Naive B cell (primary cell): ENCODE data around the gene FGF22. TPM values are rescaled to one million over a fixed set of nuclear protein-coding genes. Genes with fewer than 3 reads are reported as not detected.
A peak's percentile ranks its signal among the peaks of the same experiment; 100 is the strongest.
"Not testable (repeated sequence)": the region's sequence is repeated elsewhere in the genome, so short reads cannot be mapped to it uniquely, and the experiment has no call there.

ENCODE experiments used
- ATAC-seq, 2 donors: fragments of 150-1000 bp; cut with Tn5 transposase; 2 replicates each; pipeline ENCODE4 v1.10.0; 2021; ENCODE audit warnings: low read depth in 2 of 2, mild to moderate bottlenecking in 2 of 2, moderate library complexity in 2 of 2
- DNase-seq: peaks from one replicate; pipeline ENCODE4 v3.0.0; 2022
- H3K27ac Mint-ChIP-seq, 6 donors: one replicate each; pipeline ENCODE4 v1.8.0; 2020 to 2022; ENCODE audit warnings: mild to moderate bottlenecking in 6 of 6, mixed read lengths in 6 of 6, moderate library complexity in 5 of 6, inconsistent platforms in 2 of 6
- H3K27me3 Mint-ChIP-seq, 3 donors: one replicate each; pipeline ENCODE4 v1.8.0; 2021 to 2022; ENCODE audit warnings: mixed read lengths in 3 of 3, mild to moderate bottlenecking in 1 of 3
- H3K36me3 Mint-ChIP-seq, 2 donors: one replicate each; pipeline ENCODE4 v1.8.0; 2020 to 2022; ENCODE audit warnings: mixed read lengths in 2 of 2, inconsistent platforms in 1 of 2, mild to moderate bottlenecking in 1 of 2
- H3K4me1 Mint-ChIP-seq, 3 donors: one replicate each; pipeline ENCODE4 v1.8.0; 2020 to 2022; ENCODE audit warnings: mixed read lengths in 3 of 3, inconsistent platforms in 1 of 3, mild to moderate bottlenecking in 1 of 3, moderate library complexity in 1 of 3
- H3K4me3 Mint-ChIP-seq, 8 donors: one replicate each; pipeline ENCODE4 v1.8.0; 2020 to 2022; ENCODE audit warnings: mild to moderate bottlenecking in 8 of 8, mixed read lengths in 8 of 8, moderate library complexity in 8 of 8, inconsistent platforms in 2 of 8
- H3K9me3 Mint-ChIP-seq, 7 donors: one replicate each; pipeline ENCODE4 v1.8.0; 2020 to 2022; ENCODE audit warnings: mixed read lengths in 7 of 7, mild to moderate bottlenecking in 5 of 7, inconsistent platforms in 2 of 7, moderate library complexity in 1 of 7
- polyA plus RNA-seq, 6 donors: library from polyadenylated mRNA; unstranded; fragments of 300-500 nt; fragmentation: Illumina TruSeq; gene quantifications; one replicate each; pipeline ENCODE4 v1.2.3, GENCODE V29; 2021; ENCODE audit warnings: low read depth in 6 of 6

The FGF22 gene
- polyA plus RNA-seq, 6 donors from 2014 or later = not detected

- ATAC-seq (no peak), DNase-seq (no peak)
- Mint-ChIP-seq H3K4me3 (no peak overlapping the region), H3K9me3 (no peaks in the 10 kb centered on the region), H3K27ac (no peak overlapping the region), H3K27me3 (peaks cover 0 to 4% (median 0%) of the 10 kb centered on the region in 3 donors), H3K4me1 (peaks cover 0 to 3% (median 0%) of the 10 kb centered on the region in 3 donors), H3K36me3 (peaks cover 3 to 8% of the 10 kb centered on the region in 2 donors)
These were observed 19.4 kb upstream of the FGF22 start for GRCh38 chr19:620166-620862.

GRCh38 chr19:621191-621590 is 18.5 kb upstream of the FGF22 start:
- H3K36me3 Mint-ChIP-seq, H3K9me3 Mint-ChIP-seq, DNase-seq, H3K4me3 Mint-ChIP-seq, H3K27me3 Mint-ChIP-seq, ATAC-seq, H3K4me1 Mint-ChIP-seq, H3K27ac Mint-ChIP-seq: not testable (repeated sequence)

DNA sequence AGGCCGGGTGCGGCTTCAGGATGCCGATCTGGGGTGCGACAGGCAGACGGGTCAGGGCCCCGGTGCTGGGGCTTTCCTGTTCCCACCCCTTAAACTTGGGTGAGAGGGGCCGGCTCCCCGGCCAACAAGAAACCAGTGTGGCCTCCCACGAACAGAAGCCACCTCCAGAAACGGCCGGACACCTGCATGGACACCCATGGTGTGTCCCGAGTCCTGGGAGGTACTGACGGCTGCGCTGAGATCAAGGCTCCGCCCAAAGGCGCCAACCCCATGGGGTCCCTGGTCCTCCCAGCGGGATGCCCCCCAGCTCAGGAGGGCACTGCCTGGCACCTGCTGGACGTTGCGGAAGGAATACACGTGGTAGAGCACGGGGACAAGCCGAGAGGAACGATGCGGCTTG is 17.9 kb upstream of the FGF22 start:
- H3K4me3 Mint-ChIP-seq = no peak overlapping the region
- DNase-seq = no peak
- peaks cover 0 to 8% of the 10 kb centered on the region in 2 donors for H3K36me3 Mint-ChIP-seq
- no peak overlapping the region for H3K27ac Mint-ChIP-seq
- no peaks in the 10 kb centered on the region for H3K27me3 Mint-ChIP-seq
- H3K9me3 Mint-ChIP-seq = no peaks in the 10 kb centered on the region
- no peak for ATAC-seq
- peaks cover 0 to under 1% (median 0%) of the 10 kb centered on the region in 3 donors for H3K4me1 Mint-ChIP-seq

- Mint-ChIP-seq H3K4me1 (peaks cover 0 to 2% (median 0%) of the 10 kb centered on the region in 3 donors), H3K36me3 (peaks cover 0 to 8% of the 10 kb centered on the region in 2 donors), H3K27me3 (no peaks in the 10 kb centered on the region), H3K9me3 (no peaks in the 10 kb centered on the region), H3K27ac (no peak overlapping the region), H3K4me3 (no peak overlapping the region)
- no peak for DNase-seq
- no peak for ATAC-seq
These were observed 17.0 kb upstream of the FGF22 start for GRCh38 chr19:622666-623065.

- no peak overlapping the region for H3K4me3 Mint-ChIP-seq
- H3K27ac Mint-ChIP-seq = no peak overlapping the region
- H3K9me3 Mint-ChIP-seq = no peaks in the 10 kb centered on the region
- no peaks in the 10 kb centered on the region for H3K27me3 Mint-ChIP-seq
- DNase-seq (no peak), ATAC-seq (no peak)
- H3K36me3 Mint-ChIP-seq = peaks cover 0 to 7% of the 10 kb centered on the region in 2 donors
- H3K4me1 Mint-ChIP-seq = peaks cover 0 to 2% (median 2%) of the 10 kb centered on the region in 3 donors
These were observed 16.3 kb upstream of the FGF22 start for GRCh38 chr19:623175-623916.

DNA sequence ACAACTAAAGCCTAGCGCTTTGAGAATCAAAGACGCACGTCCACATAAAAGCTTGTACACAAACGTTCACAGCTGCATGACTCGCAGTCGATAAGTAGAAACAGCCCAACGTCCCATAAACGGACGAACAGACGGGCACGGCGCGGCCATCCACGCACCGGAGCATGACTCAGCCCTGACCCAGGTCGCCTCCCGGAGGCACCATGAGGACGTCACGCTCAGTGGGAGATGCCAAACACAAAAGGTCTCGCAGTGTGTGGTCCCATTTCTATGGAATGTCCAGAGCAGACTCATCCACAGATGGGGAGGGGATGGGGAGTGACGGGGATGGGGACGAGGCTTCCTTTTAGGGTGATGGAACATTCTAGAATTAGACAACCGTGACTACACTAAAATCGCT is 15.7 kb upstream of the FGF22 start:
- Mint-ChIP-seq H3K27me3 (no peaks in the 10 kb centered on the region), H3K36me3 (peaks cover 0 to under 1% of the 10 kb centered on the region in 2 donors), H3K9me3 (no peaks in the 10 kb centered on the region), H3K27ac (peak overlapping the region in 1 of 6 donors; percentile 33), H3K4me1 (peaks cover 0 to 8% (median 5%) of the 10 kb centered on the region in 3 donors), H3K4me3 (no peak overlapping the region)
- DNase-seq = no peak
- no peak for ATAC-seq

- no peaks in the 10 kb centered on the region for H3K36me3 Mint-ChIP-seq
- peaks cover 0 to 10% (median 7%) of the 10 kb centered on the region in 3 donors for H3K4me1 Mint-ChIP-seq
- H3K27ac Mint-ChIP-seq = no peak overlapping the region
- H3K27me3 Mint-ChIP-seq = no peaks in the 10 kb centered on the region
- no peak overlapping the region for H3K4me3 Mint-ChIP-seq
- H3K9me3 Mint-ChIP-seq = no peaks in the 10 kb centered on the region
- no peak for ATAC-seq
- no peak for DNase-seq
These were observed 15.1 kb upstream of the FGF22 start for GRCh38 chr19:624433-625109.

GRCh38 chr19:625257-625656 is 14.4 kb upstream of the FGF22 start:
- H3K36me3 Mint-ChIP-seq = peaks cover 0 to 3% of the 10 kb centered on the region in 2 donors
- DNase-seq = no peak
- H3K4me1 Mint-ChIP-seq = peaks cover 2 to 11% (median 10%) of the 10 kb centered on the region in 3 donors
- no peak overlapping the region for H3K4me3 Mint-ChIP-seq
- ATAC-seq = no peak
- no peaks in the 10 kb centered on the region for H3K9me3 Mint-ChIP-seq
- no peaks in the 10 kb centered on the region for H3K27me3 Mint-ChIP-seq
- no peak overlapping the region for H3K27ac Mint-ChIP-seq

DNA sequence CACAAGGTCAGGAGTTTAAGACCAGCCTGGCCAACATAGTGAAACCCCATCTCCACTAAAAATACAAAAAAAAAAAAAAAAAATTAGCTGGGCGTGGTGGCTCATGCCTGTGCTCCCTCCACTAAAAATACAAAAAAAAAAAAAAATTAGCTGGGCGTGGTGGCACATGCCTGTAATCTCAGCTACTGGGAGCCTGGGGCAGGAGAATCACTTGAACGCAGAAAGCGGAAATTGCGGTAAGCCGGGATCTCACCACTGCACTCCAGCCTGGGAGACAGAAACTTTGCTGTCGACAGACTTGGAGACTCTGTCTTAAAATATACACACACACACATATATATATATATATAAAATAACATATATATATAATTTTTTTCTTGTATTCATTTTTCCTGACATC is 13.1 kb upstream of the FGF22 start:
- DNase-seq, H3K27me3 Mint-ChIP-seq, H3K4me3 Mint-ChIP-seq, H3K36me3 Mint-ChIP-seq, H3K9me3 Mint-ChIP-seq, H3K27ac Mint-ChIP-seq, ATAC-seq: not testable (repeated sequence)
- peaks cover 6 to 20% (median 20%) of the 10 kb centered on the region in 3 donors for H3K4me1 Mint-ChIP-seq

DNA sequence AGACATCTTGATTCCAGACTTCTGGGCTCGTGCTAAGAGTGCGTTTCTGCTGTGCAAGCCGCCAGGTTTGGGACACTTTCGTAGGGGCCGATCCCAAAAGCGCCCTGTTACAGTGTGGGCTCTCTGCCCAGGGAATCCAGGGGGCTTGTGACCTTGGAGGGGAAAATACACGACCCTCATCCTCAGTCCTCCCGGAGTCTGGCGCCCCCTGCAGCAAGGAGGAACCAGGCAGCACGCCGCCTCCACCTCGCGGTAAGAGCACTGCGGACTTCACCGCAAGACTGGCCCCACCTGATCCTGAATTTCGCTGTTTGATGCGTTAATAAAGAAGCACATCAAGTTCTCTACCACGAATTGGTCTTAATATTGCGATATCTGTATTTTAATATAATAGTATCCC is 11.5 kb upstream of the FGF22 start:
- Mint-ChIP-seq H3K4me3 (peak overlapping the region in 2 of 8 donors; percentile 49 to 68), H3K4me1 (peaks cover 6 to 30% (median 29%) of the 10 kb centered on the region in 3 donors), H3K9me3 (no peaks in the 10 kb centered on the region), H3K27ac (no peak overlapping the region), H3K36me3 (peaks cover 0 to 9% of the 10 kb centered on the region in 2 donors), H3K27me3 (no peaks in the 10 kb centered on the region)
- no peak for ATAC-seq
- no peak for DNase-seq

DNA sequence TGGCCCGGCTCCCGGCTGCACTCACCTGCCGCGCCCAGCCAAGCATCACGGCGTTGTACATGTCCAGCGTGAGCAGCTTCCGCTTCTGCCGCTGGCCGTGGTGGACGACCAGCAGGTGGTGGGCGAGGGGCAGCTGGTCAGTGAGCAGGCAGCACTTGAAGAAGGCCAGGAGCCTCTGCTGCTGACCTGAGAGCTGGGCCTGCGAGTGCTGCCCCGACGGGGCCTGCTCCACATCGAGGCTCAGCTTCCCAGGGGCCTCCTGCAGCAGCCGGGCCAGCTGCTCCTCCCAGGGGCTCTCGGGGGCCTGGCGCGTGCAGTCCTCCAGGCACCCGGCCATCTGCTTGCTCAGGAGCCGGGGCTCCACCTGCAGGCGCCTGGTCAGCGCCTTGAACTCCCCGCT is 10.2 kb upstream of the FGF22 start:
- not testable (repeated sequence) for H3K36me3 Mint-ChIP-seq, H3K27me3 Mint-ChIP-seq, ATAC-seq, H3K27ac Mint-ChIP-seq, H3K4me3 Mint-ChIP-seq, DNase-seq, H3K9me3 Mint-ChIP-seq
- H3K4me1 Mint-ChIP-seq = peaks cover 11 to 41% (median 39%) of the 10 kb centered on the region in 3 donors

GRCh38 chr19:629961-630714 is 9.5 kb upstream of the FGF22 start:
- peaks cover 0 to 9% of the 10 kb centered on the region in 2 donors for H3K36me3 Mint-ChIP-seq
- DNase-seq (no peak), ATAC-seq (no peak)
- no peaks in the 10 kb centered on the region for H3K27me3 Mint-ChIP-seq
- peaks cover 0 to 2% (median 0%) of the 10 kb centered on the region in 7 donors for H3K9me3 Mint-ChIP-seq
- peak overlapping the region in 1 of 6 donors; percentile 85 for H3K27ac Mint-ChIP-seq
- H3K4me3 Mint-ChIP-seq = peak overlapping the region in 3 of 8 donors; percentile 22 to 96 (median 47)
- H3K4me1 Mint-ChIP-seq = peaks cover 11 to 41% (median 39%) of the 10 kb centered on the region in 3 donors

DNA sequence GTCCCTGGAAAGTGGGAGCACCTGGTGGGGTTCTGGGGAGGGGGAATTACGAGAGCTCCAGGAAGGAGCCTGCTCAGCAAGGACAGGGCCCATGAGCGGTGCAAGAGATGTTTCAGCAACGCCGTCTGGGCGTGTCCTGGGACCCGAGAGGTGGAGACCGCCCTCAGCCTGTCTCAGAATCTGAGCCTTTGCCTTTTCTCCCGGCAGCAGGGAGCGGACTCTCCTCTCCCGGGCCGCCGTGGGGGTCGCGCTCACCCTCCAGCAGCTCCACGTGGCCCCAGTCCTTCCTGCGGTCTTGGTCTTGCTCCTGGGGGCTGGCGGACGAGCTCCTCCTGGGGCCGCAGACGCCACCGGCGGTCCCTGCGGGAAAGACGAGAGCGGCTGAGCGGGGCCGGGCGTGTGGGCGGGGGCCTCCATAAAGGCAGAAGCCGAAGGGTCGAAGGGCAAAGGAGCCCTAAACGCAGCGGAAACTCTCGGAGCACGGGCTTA is 7.1 kb upstream of the FGF22 start:
- H3K4me1 Mint-ChIP-seq = peaks cover 11 to 40% (median 39%) of the 10 kb centered on the region in 3 donors
- peak overlapping the region; percentile 83 to 98 (median 96) for H3K4me3 Mint-ChIP-seq
- H3K36me3 Mint-ChIP-seq = peaks cover 0 to 9% of the 10 kb centered on the region in 2 donors
- peak overlapping the region in 5 of 6 donors; percentile 88 to 98 (median 96) for H3K27ac Mint-ChIP-seq
- ATAC-seq = no peak
- H3K9me3 Mint-ChIP-seq = peaks cover 0 to 2% (median 0%) of the 10 kb centered on the region in 7 donors
- no peaks in the 10 kb centered on the region for H3K27me3 Mint-ChIP-seq
- no peak for DNase-seq
